ENCODE data around the gene OXA1L. TPM values are rescaled to one million over a fixed set of nuclear protein-coding genes. Genes with fewer than 3 reads are reported as not detected.
"Not testable (repeated sequence)": the region's sequence is repeated elsewhere in the genome, so short reads cannot be mapped to it uniquely, and the experiment has no call there.

OXA1L gene
- total and polyA plus RNA-seq, 8 donors: 92.5 to 153 (median 142) TPM

DNA sequence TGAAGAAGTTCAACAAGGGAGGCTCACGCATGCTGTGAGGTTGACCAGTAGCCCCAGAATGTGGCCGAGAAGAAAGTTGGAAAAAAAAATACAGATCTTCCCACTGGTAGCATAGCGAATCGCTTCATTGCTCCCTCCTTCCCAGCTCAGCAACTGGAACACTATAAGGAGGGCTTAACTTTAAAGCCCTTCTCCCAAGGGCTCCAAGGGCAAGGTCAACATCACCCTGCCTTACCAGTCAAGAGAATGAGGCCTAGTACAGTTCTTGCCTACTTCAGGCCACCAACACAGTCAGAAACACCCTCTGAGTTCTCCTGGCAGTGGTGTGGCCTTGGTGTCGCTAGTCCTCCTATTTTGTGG lies 14.4 kb downstream of the OXA1L start:
- DNase-seq (no peak), ATAC-seq (no peak)
- Histone ChIP-seq H3K9me3 (no peaks in the 10 kb centered on the region), H3K4me3 (no peak overlapping the region), H3K4me1 (peaks cover 0 to 62% of the 10 kb centered on the region in 2 donors), H3K36me3 (peaks cover 0 to 6% of the 10 kb centered on the region in 2 donors), H3K27ac (peak overlapping the region in 1 of 2 donors; percentile 33), H3K27me3 (no peaks in the 10 kb centered on the region)
- TF ChIP-seq, protein P1, sequence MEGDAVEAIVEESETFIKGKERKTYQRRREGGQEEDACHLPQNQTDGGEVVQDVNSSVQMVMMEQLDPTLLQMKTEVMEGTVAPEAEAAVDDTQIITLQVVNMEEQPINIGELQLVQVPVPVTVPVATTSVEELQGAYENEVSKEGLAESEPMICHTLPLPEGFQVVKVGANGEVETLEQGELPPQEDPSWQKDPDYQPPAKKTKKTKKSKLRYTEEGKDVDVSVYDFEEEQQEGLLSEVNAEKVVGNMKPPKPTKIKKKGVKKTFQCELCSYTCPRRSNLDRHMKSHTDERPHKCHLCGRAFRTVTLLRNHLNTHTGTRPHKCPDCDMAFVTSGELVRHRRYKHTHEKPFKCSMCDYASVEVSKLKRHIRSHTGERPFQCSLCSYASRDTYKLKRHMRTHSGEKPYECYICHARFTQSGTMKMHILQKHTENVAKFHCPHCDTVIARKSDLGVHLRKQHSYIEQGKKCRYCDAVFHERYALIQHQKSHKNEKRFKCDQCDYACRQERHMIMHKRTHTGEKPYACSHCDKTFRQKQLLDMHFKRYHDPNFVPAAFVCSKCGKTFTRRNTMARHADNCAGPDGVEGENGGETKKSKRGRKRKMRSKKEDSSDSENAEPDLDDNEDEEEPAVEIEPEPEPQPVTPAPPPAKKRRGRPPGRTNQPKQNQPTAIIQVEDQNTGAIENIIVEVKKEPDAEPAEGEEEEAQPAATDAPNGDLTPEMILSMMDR (IDR thresholded peaks at IDR 0.05): no peak
- intact Hi-C loops (cut with DNase I): no loop called here

GRCh38 chr14:22781301-22781991 lies 15.0 kb downstream of the OXA1L start:
- peak overlapping the region; percentile 13 to 33 for H3K27ac ChIP-seq
- no peaks in the 10 kb centered on the region for H3K27me3 ChIP-seq
- DNase-seq (no peak), ATAC-seq (no peak)
- intact Hi-C loops (cut with DNase I): no loop called here
- peaks cover 0 to 62% of the 10 kb centered on the region in 2 donors for H3K4me1 ChIP-seq
- H3K4me3 ChIP-seq: no peak overlapping the region
- TF ChIP-seq, protein P1 (IDR thresholded peaks at IDR 0.05): no peak
- H3K36me3 ChIP-seq: peaks cover 0 to 2% of the 10 kb centered on the region in 2 donors
- H3K9me3 ChIP-seq: no peaks in the 10 kb centered on the region

GRCh38 chr14:22786685-22787084 lies 20.2 kb downstream of the OXA1L start:
- peaks cover 0 to 51% of the 10 kb centered on the region in 2 donors for H3K4me1 ChIP-seq
- H3K27ac ChIP-seq: no peak overlapping the region
- no peaks in the 10 kb centered on the region for H3K27me3 ChIP-seq
- ATAC-seq: no peak
- intact Hi-C loops (cut with DNase I): no loop called here
- H3K9me3 ChIP-seq: no peaks in the 10 kb centered on the region
- TF ChIP-seq, protein P1 (IDR thresholded peaks at IDR 0.05): no peak
- no peak for DNase-seq
- no peaks in the 10 kb centered on the region for H3K36me3 ChIP-seq
- H3K4me3 ChIP-seq: no peak overlapping the region

GRCh38 chr14:22791301-22791700 lies 24.8 kb downstream of the OXA1L start:
- Histone ChIP-seq H3K27ac (peak overlapping the region in 1 of 2 donors; percentile 69), H3K27me3 (no peaks in the 10 kb centered on the region), H3K9me3 (no peaks in the 10 kb centered on the region), H3K4me1 (peaks cover 0 to 25% of the 10 kb centered on the region in 2 donors), H3K4me3 (no peak overlapping the region), H3K36me3 (no peaks in the 10 kb centered on the region)
- peak; percentile 48 for ATAC-seq
- intact Hi-C loops (cut with DNase I): no loop called here
- TF ChIP-seq, protein P1 (IDR thresholded peaks at IDR 0.05): no peak
- no peak for DNase-seq

- intact Hi-C loops (cut with DNase I): no loop called here
- Histone ChIP-seq H3K27me3 (no peaks in the 10 kb centered on the region), H3K4me1 (peaks cover 0 to 31% of the 10 kb centered on the region in 2 donors), H3K9me3 (no peaks in the 10 kb centered on the region), H3K4me3 (no peak overlapping the region), H3K36me3 (no peaks in the 10 kb centered on the region), H3K27ac (no peak overlapping the region)
- ATAC-seq: no peak
- TF ChIP-seq, protein P1 (IDR thresholded peaks at IDR 0.05): no peak
- no peak for DNase-seq
These were observed 25.7 kb downstream of the OXA1L start for GRCh38 chr14:22792158-22792557.

- intact Hi-C loops (cut with DNase I); ATAC-seq; H3K9me3 ChIP-seq; H3K4me3 ChIP-seq; H3K27ac ChIP-seq; H3K27me3 ChIP-seq; DNase-seq; H3K36me3 ChIP-seq: not testable (repeated sequence)
- H3K4me1 ChIP-seq: peaks cover 0 to 43% of the 10 kb centered on the region in 2 donors
These were observed 27.1 kb downstream of the OXA1L start for GRCh38 chr14:22793550-22793949.
